Measurements from ENCODE around the gene TRMT6. TPM values are rescaled to one million over a fixed set of nuclear protein-coding genes. Genes with fewer than 3 reads are reported as not detected.

Gene TRMT6
- total RNA-seq, 1 donor from 2014 or later, result 6.1 TPM

DNA sequence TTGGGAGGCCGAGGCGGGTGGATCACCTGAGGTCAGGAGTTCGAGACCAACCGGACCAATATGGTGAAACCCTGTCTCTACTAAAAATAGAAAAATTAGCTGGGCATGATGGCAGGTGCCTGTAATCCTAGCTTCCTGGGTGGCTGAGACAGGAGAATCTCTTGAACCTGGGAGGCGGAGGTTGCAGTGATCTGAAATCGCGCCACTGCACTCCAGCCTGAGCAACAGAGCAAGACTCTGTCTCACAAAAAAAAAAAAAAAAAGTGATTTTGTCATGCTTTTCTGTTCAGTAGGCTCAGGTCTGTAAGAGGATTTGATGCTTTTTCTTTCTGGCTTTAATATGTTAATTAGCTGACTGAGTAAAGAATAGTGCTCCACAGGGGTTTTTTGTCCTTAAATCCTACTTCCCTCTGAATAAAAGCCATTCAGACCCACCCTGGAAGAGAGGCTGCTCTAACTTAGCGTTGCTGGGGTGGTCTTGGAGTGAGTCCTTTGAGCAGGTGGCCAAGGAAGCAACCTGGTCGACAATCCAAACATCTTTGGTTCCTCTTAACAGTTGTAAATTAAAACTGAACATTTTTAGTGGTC, 19.1 kb upstream of the TRMT6 start:
- no peak for DNase-seq (ENCODE audit: missing footprints)
- no peak for ATAC-seq
- intact Hi-C loops (cut with DNase I), result no loop called here

DNA sequence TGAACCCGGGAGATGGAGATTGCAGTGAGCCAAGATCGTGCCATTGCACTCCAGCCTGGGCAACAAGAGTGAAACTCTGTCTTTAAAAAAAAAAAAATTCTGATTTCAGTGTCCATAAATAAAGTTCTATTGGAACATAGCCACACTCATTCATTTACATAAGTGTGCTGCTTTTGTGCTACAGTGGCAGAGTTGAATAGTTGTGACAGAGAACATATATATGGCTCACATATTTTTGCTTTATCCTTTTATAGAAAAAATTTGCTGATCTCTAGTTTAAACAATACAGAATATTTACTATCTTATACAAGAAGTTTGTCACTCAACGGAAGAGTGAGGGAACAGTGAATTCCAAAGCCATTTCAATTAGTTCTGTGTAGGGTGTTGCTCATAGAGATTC, 18.1 kb upstream of the TRMT6 start:
- DNase-seq (ENCODE audit: missing footprints) (no peak), ATAC-seq (no peak)
- intact Hi-C loops (cut with DNase I), result no loop called here

DNA sequence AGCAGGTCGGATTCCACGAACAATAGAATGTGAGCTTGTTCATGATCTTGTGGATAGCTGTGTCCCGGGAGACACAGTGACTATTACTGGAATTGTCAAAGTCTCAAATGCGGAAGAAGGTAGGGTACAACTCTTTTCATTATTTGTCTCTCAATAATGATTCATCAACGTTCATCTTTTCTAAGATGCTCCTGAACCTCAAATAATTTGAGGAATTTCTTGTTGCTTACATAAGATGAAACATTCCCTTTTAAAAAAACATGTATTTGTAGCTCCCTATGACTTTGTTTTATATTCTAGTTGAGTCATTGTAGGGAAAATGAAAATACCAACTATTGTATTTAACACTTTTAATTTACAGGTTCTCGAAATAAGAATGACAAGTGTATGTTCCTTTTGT, 17.1 kb upstream of the TRMT6 start:
- no peak for ATAC-seq
- intact Hi-C loops (cut with DNase I), result no loop called here
- no peak for DNase-seq (ENCODE audit: missing footprints)

DNA sequence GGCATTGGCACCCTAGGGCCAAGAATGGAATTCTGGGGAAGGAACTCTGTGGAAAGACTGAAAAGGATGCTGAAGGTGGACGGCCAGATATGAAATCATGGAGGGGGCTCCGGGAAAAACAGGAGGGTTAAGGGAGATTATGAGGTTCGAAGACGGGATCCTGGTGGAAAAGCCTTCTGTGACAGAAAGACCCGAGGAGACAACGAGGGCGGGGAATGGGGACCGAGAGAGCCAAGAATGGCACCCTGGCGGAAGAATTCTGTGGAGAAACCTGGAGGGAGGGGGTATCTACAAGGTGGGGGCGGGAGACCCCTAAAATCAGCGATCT, 426 bp downstream of the TRMT6 start:
- intact Hi-C loops (cut with DNase I), result loop anchor here (1.0 to 10.0 kb wide), 2 partner anchors 127 to 425 kb away; no protein-coding TSS in a partner anchor
- no peak for DNase-seq (ENCODE audit: missing footprints)
- no peak for ATAC-seq

DNA sequence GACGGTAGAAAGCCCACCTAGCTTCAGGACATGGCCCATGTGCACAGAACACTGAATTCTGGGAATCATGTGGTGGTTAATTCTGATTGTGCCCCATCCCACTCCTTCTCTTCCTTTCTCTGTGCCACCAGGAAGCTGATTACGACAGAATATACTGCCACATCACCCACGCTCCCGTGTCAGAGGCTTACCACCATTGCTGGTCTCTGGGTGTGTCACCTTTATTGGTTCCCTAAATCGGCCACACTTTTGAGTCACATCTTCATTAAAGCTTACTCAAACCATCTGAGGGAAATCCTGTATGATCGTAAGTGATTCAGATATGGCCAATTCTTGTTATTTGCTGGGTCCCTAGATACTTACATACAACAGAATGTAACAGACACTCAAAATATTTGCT, 3.1 kb downstream of the TRMT6 start:
- no peak for ATAC-seq
- DNase-seq (ENCODE audit: missing footprints), result no peak
- intact Hi-C loops (cut with DNase I), result loop anchor here (10.0 kb wide), 1 partner anchor 422 kb away; no protein-coding TSS in a partner anchor

DNA sequence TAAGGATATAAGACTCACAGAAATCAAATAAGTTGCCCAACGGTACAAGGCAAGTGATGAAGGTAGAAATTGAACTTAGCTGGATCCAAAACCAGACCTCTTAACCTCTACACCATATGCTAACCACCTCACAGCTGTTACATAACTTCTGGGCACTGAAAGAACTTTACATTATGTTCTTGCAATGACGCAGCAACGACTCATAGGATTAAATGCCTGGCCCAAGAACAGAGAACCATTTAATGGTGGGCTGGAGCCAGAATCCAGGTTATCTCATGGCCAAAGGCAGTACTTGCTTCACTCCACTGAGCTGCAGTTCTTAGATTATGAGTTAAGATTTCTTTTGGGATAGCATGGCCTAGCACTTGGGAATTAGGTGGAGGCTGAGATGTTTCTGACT, 4.4 kb downstream of the TRMT6 start:
- intact Hi-C loops (cut with DNase I), result loop anchor here (10.0 kb wide), 1 partner anchor 421 kb away; no protein-coding TSS in a partner anchor
- no peak for ATAC-seq
- DNase-seq (ENCODE audit: missing footprints), result no peak

DNA sequence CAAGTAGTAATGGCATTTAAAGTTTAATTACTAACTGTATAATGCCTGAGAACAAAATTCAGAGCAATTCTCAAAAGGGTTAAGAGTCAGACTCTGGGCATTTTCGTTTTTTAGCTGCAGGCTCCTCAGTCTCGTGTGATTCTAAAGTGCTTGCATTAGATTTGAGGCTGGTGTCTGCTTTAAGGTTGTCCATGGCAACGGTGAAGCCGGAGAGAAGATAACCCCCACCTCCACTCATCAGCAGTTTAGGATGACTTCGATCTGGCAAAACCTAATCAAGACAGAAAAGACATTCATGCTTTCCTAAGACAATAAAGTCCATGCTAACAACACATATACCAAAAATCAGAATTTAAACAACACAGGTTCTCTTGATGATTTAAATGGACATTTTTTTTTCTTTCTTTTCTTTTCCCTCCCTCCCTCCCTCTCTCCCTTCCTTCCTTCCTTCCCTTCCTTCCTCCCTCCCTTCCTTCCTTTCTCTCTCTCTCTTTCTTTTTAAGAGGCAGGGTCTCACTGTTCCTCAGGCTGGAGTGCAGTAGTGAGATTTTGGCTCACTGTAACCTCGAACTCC, 11.8 kb downstream of the TRMT6 start:
- ATAC-seq, result no peak
- intact Hi-C loops (cut with DNase I), result loop anchor here (10.0 kb wide), 1 partner anchor 384 kb away; no protein-coding TSS in a partner anchor

DNA sequence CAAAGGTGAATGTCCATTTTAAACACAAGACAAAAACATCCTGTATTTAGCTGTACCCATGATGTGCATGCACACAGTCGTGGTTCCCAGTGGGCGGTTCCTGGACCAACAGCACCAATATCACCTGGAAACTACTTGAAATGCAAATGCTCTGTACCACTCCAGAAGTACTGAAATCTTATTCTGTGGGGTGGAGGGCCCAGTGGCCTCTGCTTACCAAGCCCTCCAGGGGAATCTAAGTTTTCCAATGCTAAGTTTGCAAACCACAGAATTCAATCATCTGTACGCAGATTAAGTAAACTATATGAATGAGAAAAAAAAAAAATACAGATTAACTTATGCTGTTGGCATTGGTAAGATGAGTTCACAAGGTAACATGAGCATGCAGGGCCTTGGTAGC, 14.1 kb downstream of the TRMT6 start:
- intact Hi-C loops (cut with DNase I), result loop anchor here (10.0 kb wide), 1 partner anchor 381 kb away; no protein-coding TSS in a partner anchor
- DNase-seq (ENCODE audit: missing footprints) (no peak), ATAC-seq (no peak)

More for the DNA sequence above, 11.8 kb downstream of the TRMT6 start:
- DNase-seq (ENCODE audit: missing footprints), result no peak

DNA sequence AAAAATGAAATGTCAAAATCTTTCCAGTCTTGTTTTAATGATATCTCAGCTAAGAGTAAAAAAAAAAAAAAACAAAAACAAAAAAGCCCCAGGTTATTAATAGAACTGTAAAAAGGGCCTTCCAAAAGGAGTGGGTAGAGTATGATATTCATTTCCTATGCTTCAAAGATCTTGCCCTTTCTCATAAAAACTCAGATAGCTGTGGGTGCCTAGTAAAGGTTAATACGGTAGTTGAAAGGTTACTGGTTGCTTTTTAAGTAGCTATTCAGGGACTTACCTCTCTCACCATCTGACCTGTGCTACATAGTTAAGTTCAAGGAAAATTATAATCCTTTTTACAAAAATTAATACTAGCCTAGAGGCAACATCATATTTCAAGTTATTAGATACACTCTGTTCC, 14.9 kb downstream of the TRMT6 start:
- intact Hi-C loops (cut with DNase I), result loop anchor here (10.0 kb wide), 1 partner anchor 381 kb away; no protein-coding TSS in a partner anchor
- DNase-seq (ENCODE audit: missing footprints) (no peak), ATAC-seq (no peak)

DNA sequence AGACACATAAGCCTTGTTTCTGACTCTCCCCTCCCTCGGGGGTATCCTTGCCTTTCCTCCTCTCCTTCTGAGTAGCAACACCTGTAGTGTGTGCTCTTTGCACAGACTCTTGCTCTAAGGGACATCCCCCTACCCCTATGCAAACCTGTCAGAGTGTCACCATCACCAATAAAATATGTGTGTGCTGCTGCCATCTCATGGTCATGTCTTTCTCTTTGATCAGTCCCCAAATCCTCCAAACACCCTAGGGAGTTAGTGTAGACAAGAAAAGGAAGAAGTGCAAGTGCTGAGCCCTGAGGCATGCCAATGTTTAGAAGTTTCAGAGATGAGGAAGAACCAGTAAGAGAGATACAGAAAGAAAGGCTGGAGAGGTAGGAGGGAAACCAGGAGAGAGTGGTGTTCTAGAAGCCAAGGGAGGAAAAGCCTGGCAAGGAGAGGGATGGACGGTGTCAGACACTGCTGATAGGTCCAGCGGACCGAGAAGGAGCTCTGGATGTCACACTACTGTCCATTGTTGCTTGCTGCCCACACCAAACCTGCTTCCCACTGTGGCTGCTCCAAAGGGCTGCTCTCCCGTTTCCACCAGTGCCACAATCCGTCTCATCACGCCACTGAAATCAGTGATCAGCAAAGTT, 16.4 kb downstream of the TRMT6 start:
- intact Hi-C loops (cut with DNase I), result loop anchor here (5.0 to 10.0 kb wide), 2 partner anchors 127 to 379 kb away; no protein-coding TSS in a partner anchor
- no peak for DNase-seq (ENCODE audit: missing footprints)
- ATAC-seq, result peak; percentile 66

DNA sequence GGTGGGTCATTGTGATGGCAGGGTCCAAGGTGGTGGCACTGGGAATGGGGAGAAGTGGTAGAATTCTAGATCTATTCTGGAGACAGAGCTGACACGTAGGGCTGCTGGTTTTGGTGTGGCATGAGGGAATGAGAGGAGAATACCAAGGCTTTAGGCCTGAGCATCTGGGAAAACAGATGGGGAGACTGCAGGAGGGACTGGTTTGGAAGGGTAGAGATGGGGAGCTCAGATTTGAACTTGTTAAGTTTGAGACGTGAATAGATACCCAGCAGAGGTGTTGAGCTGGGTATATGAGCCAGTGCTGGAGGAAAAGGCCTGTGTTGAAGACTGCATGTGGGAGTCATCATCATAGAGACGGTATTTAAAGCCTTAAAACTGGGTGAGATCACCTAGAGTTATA, 17.5 kb downstream of the TRMT6 start:
- ATAC-seq (no peak), DNase-seq (ENCODE audit: missing footprints) (no peak)
- intact Hi-C loops (cut with DNase I), result loop anchor here (5.0 to 10.0 kb wide), 2 partner anchors 125 to 378 kb away; no protein-coding TSS in a partner anchor

DNA sequence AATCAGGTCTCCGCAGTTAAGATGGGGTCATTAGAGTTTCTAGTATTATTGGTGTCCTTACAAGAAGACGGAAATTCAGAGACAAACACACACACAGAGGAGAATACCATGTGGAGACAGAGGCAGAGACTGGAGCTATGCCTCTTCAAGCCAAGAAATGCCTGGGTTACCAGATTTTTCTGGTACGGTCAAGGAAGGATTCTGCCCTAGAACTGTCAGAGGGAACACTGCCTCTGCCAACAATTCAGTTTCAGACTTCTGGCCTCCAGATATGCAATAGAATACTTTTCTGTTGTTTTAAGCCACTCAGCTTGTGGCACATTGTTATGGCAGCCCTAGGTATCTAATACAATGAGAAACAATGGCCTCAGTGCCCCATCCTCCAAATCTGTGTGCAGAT, 18.9 kb downstream of the TRMT6 start:
- DNase-seq (ENCODE audit: missing footprints) (no peak), ATAC-seq (no peak)
- intact Hi-C loops (cut with DNase I), result loop anchor here (5.0 to 10.0 kb wide), 2 partner anchors 124 to 377 kb away; no protein-coding TSS in a partner anchor

DNA sequence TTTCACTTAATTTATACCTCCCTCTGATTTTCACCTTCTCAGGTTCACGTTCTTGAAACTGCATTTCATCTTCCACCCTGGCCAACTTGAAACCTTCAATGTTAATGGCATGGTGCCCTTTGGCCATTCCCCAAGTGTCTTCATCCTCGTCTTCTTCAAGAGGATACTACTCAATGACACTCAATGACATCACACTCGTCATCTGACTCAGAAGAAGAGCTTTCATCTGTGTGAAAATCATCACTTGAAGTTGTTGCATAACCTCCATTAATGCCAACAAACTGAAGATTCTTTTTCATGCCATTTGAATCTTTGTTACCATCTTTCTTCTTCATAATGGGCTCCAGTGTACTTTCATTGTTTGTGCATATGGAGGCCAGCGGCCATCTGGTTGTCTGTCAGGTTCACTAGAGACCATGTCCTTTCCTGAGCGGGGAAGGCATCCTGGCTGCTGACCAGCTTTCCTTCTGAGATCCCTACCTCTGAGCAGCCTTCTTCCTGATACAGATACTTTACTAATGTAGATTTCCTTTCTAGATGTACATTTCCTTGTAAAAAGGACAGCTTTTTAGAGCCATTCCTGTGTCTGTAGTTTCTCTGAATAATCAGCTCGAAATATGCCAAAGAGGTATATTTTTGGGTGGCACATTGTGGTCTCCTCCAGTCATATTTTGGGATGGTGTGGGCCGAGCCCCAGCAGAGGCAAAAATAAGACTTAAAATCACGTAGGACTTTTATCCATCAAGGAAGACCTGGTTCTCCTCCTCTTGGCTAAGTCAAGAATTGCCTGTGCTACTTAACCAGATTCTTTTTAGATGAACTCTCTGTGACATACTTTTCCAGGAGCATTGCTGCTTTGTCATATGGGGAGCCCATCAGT, 21.3 kb downstream of the TRMT6 start:
- no peak for ATAC-seq
- no peak for DNase-seq (ENCODE audit: missing footprints)
- intact Hi-C loops (cut with DNase I), result no loop called here

DNA sequence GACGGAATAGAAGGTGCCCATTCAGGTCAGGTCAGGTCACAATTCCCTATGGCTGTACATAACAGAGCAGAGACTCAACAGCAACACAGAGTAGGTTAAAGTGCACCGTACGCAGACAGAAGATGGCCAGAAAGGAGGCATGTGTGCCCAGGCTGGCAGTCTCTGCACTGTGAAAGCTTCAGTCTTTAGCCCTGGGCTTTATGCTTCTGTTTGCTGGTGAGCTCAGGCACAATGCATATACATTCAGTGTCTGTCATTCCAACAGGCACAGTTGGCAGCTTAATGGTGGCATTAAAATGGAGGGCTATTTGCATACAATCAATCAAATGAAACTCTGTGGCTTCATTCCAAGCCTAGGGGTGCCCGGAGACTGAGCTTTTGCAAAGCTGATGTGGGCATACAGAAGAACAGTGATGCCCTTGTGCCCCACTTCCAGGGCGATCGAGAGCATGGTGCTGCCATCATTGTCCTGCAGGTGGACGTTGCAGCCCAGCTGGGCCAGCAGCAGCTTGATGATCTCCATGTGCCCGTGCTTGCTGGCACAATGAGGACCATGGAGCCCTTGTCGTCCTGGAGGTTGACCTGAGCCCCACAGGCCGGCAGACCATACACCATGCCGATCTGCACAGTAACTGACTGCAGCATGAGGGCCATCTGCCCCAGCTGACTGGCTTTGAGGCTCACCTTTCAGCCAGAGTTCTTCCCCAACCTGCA, 22.4 kb downstream of the TRMT6 start:
- DNase-seq (ENCODE audit: missing footprints) (no peak), ATAC-seq (no peak)
- intact Hi-C loops (cut with DNase I), result no loop called here

DNA sequence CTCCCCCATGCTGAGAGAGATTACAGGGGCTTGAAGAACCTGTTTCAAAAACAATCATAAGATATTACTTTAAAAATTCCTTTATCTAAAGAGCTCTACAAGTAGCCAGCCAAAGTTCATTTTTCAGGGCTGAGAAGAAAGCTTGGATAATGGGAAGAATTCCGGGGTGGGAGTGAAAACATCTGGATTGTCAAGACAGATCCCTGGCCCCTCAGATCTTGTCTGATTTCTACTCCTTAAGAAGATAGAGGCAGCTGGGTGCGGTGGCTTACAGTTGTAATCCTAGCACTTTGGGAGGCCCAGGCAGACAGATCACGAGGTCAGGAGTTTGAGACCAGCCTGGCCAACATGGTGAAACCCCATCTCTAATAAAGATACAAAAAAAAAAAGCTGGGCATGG, 24.8 kb downstream of the TRMT6 start:
- intact Hi-C loops (cut with DNase I), result no loop called here
- ATAC-seq, result no peak
- no peak for DNase-seq (ENCODE audit: missing footprints)

DNA sequence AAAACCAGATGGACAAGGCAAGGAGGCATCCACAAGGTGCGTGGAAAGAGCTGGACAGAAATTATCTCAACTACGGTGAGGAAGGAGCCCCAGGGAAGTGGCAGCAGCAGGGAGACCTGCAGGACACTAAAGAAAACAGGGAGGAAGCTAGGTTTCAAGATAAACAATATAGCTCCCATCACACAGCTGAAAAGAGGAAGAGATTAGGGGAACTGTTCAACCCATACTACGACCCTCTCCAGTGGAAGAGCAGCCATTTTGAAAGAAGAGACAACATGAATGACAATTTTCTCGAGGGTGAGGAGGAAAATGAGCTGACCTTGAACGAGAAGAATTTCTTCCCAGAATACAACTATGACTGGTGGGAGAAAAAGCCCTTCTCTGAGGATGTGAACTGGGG, 26.8 kb downstream of the TRMT6 start:
- intact Hi-C loops (cut with DNase I), result no loop called here
- ATAC-seq (no peak), DNase-seq (ENCODE audit: missing footprints) (no peak)

DNA sequence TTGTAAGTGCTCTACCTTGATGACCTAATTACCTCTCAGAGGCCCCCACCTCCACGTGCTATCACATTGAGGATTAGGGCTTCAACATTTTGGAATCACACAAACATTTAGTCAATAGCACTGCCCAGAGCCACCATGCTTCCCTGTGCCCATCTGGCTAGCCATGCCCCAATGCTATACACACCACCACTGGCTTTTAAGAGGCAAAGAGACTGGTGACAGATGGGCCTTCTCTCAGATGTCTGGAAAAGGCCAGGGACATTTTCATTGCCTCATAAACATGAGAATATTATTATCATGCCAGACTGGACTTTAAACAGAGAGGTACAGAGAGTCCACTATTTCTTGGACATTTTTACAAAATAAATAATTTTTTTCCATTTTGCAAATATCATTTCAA, 29.8 kb downstream of the TRMT6 start:
- intact Hi-C loops (cut with DNase I), result no loop called here

DNA sequence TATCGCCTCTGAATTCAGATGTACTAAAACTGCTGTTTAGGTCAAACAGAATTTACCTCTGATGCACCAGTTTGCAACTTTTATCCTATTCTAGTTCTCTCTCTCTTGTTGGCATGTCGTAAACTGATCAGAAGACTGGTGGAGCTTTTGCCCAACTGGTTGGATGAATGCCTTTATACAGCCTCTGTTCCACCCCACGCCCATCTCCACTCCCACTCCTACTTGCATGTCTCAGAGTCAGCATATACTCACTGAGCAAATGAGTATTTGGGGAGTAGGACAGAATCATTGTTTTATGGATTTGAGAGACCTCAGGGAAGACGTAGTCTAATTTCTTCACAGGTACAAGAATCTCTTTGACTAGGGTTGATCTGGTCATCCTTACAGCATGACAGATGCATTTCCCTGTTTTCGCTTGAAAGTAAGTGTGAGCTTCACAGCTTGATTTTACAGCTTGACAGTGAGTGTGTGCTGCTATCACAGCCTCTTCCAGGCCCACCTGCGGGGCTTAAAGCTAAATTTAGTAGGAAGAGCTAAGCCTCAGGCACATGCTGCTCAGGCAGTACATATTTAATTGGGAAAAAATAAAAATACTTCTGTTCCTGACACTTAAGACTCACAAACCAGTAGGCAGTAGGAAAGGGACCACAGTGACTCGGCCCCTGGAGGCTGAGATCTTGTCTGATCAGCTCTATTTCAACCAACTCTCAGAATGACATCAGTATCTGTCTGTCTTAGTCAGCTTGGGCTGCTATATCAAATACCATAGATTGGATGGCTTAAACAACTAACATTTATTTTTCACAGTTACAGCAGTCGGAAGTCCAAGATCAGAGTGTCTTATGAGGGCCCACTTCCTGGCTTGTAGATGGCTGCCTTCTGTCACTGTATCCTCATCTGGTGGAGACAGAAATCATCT, 30.4 kb downstream of the TRMT6 start:
- ATAC-seq, result no peak
- intact Hi-C loops (cut with DNase I), result no loop called here
- DNase-seq (ENCODE audit: missing footprints), result no peak

More for the DNA sequence above, 29.8 kb downstream of the TRMT6 start:
- DNase-seq (ENCODE audit: missing footprints) (no peak), ATAC-seq (no peak)

All from Right ventricle myocardium inferior (tissue), 1 donor.